ENCODE measurements around the gene COL27A1.

The COL27A1 gene

GRCh38 chr9:114249424-114250234, 94.3 kb downstream of the COL27A1 start:
- DNase-seq: no peak

- DNase-seq: peak; percentile 93
Observed at GRCh38 chr9:114250235-114250568, 94.9 kb downstream of the COL27A1 start.

- DNase-seq: no peak
Observed at GRCh38 chr9:114250648-114251047, 95.3 kb downstream of the COL27A1 start.

GRCh38 chr9:114252394-114252793, 97.1 kb downstream of the COL27A1 start:
- DNase-seq: no peak

- DNase-seq: peak; percentile 61
Observed at GRCh38 chr9:114256827-114257328, 101.5 kb downstream of the COL27A1 start.

- DNase-seq: no peak
Observed at GRCh38 chr9:114258218-114258617, 102.9 kb downstream of the COL27A1 start.

- DNase-seq: no peak
Observed at GRCh38 chr9:114258866-114259797, 103.8 kb downstream of the COL27A1 start.

- DNase-seq: no peak
Observed at GRCh38 chr9:114259798-114260523, 104.6 kb downstream of the COL27A1 start.

GRCh38 chr9:114261026-114261425, 105.7 kb downstream of the COL27A1 start:
- no peak for DNase-seq

- DNase-seq: no peak
Observed at GRCh38 chr9:114261987-114262386, 106.7 kb downstream of the COL27A1 start.

- peak; percentile 71 for DNase-seq
Observed at GRCh38 chr9:114263853-114264510, 108.6 kb downstream of the COL27A1 start.

GRCh38 chr9:114264806-114265550, 109.6 kb downstream of the COL27A1 start:
- DNase-seq: no peak

GRCh38 chr9:114266969-114267368, 111.6 kb downstream of the COL27A1 start:
- no peak for DNase-seq

- no peak for DNase-seq
Observed at GRCh38 chr9:114269023-114269422, 113.7 kb downstream of the COL27A1 start.

- no peak for DNase-seq
Observed at GRCh38 chr9:114270120-114270975, 115.0 kb downstream of the COL27A1 start.

- peak; percentile 83 for DNase-seq
Observed at GRCh38 chr9:114271556-114272510, 116.5 kb downstream of the COL27A1 start.

GRCh38 chr9:114272739-114273431, 117.5 kb downstream of the COL27A1 start:
- peak; percentile 20 for DNase-seq

GRCh38 chr9:114273461-114273881, 118.1 kb downstream of the COL27A1 start:
- DNase-seq: peak; percentile 13

GRCh38 chr9:114274217-114274616, 118.9 kb downstream of the COL27A1 start:
- no peak for DNase-seq

Data from femur (tissue), 1 donor.